Brain microvascular endothelial cell (primary cell): ENCODE results near the gene NDRG3.

Experiments
- DNase-seq: peaks from one replicate; pipeline ENCODE4 v3.0.0-alpha.2; 2020
- H3K27ac ChIP-seq: fragments of 250-450 bp; sonication (Bioruptor Pico); 2 replicates; pipeline ENCODE4 v1.5.1; 2020; ENCODE audit warnings: mild to moderate bottlenecking, moderate library complexity
- H3K27me3 ChIP-seq: fragments of 250-450 bp; sonication (Bioruptor Pico); replicated peaks from 2 replicates; pipeline ENCODE4 v1.5.1; 2020; ENCODE audit warnings: mild to moderate bottlenecking
- H3K36me3 ChIP-seq: fragments of 250-450 bp; sonication (Bioruptor Pico); replicated peaks from 2 replicates; pipeline ENCODE4 v1.5.1; 2020; ENCODE audit warnings: mild to moderate bottlenecking
- H3K4me3 ChIP-seq: 2 replicates; pipeline ENCODE4 v1.5.1; 2011; ENCODE audit warnings: low read depth, mild to moderate bottlenecking, control low read depth, low read length, moderate library complexity
- in situ Hi-C: cut with HindIII; loops from 2 replicates; pipeline ENCODE4 v1.10.0; 2017; ENCODE audit warnings: low sequenced_read_pairs, low pct_ligation_motif_present
- TF ChIP-seq, protein P1 (sequence below): IDR thresholded peaks from 2 replicates; pipeline ENCODE4 v1.5.1; 2011; ENCODE audit warnings: low read depth, mild to moderate bottlenecking, moderate library complexity, low read length, control low read depth, inconsistent platforms; ENCODE audit errors: missing control alignments

Gene NDRG3

DNA sequence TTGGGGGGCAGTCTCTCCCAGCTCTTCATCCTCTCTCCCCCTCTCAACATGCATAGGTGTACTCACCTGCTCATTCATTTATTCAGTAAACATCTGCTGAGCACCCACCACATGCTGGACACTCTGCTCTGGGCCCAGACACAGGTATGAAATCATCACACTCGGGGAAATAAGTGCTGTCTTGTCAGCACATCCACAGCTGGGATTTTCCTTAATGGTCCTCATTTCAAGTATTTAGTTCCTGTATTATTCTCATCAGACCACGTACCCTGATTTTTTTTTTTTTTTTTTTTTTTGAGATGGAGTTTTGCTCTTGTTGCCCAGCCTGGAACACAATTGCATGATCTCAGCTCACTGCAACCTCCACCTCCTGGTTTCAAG, 121.0 kb downstream of the NDRG3 start:
- DNase-seq: no peak
- Histone ChIP-seq H3K36me3 (no peaks in the 10 kb centered on the region), H3K27me3 (no peaks in the 10 kb centered on the region), H3K4me3 (no peak overlapping the region), H3K27ac (no peak overlapping the region)
- TF ChIP-seq, protein P1, sequence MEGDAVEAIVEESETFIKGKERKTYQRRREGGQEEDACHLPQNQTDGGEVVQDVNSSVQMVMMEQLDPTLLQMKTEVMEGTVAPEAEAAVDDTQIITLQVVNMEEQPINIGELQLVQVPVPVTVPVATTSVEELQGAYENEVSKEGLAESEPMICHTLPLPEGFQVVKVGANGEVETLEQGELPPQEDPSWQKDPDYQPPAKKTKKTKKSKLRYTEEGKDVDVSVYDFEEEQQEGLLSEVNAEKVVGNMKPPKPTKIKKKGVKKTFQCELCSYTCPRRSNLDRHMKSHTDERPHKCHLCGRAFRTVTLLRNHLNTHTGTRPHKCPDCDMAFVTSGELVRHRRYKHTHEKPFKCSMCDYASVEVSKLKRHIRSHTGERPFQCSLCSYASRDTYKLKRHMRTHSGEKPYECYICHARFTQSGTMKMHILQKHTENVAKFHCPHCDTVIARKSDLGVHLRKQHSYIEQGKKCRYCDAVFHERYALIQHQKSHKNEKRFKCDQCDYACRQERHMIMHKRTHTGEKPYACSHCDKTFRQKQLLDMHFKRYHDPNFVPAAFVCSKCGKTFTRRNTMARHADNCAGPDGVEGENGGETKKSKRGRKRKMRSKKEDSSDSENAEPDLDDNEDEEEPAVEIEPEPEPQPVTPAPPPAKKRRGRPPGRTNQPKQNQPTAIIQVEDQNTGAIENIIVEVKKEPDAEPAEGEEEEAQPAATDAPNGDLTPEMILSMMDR: no peak
- in situ Hi-C loops: no loop called here

DNA sequence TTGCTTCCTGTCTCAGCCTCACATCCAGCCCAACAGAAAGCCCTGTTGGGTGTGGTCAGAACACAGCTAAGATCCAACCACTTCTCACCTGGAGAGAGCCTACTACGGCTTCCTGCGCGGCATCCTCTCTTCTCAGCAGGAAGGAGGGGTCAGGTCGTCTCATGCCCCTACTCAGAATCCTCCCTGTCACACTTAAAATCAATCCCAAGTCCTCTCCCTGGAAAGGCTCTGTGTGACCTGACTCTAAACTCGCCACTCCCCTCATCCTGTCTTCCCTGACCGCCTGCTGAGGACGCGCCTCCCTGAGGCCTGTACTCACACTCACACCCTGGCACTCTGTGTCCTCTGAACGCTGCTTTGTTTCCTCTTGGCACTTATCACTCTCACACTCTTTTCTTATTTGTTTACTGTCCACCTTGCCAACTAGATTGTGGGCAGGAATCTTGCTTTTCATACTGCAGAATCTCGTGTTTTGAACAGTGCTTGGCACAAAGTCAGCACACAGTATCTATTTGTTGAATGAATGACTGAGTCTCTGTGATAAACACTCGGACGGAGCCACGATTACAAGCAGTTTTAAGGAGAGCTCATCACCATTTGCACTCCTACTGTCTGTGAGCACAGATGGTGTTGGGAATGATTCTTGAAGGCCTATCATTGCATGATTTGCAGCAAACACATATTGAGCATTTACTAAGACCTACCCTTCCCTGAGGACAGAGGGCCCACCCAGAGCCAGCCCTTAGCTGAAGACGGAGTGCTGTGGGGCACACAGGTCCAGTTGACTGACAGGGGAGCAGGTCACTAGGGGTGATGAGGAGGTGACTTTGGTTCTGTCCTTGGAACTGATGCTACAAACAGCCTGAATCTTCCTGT, 121.6 kb downstream of the NDRG3 start:
- in situ Hi-C loops: no loop called here
- no peak overlapping the region for H3K27ac ChIP-seq
- TF ChIP-seq, protein P1: no peak
- no peak for DNase-seq
- H3K27me3 ChIP-seq: no peaks in the 10 kb centered on the region
- H3K4me3 ChIP-seq: no peak overlapping the region
- no peaks in the 10 kb centered on the region for H3K36me3 ChIP-seq

DNA sequence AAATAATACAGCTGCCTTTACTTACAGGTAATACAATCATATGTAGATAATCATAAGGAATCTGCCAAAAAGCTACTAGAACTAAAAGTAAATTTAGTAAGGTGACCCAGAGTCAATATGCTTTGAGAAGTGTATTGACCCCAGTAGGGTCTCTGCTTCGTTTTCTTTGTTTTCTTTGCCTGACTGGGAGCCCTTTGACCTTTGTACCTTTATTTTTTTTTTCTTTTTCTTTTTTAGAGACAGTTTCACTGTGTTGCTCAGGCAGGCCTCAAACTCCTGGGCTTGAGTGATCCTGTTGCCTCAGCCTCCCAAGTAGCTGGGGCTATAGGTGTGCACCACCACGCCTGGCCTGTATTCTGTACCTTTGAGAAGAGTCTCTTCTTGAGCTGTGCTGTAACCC, 122.4 kb downstream of the NDRG3 start:
- no peak overlapping the region for H3K4me3 ChIP-seq
- no peaks in the 10 kb centered on the region for H3K27me3 ChIP-seq
- no peak overlapping the region for H3K27ac ChIP-seq
- no peak for DNase-seq
- TF ChIP-seq, protein P1: no peak
- H3K36me3 ChIP-seq: no peaks in the 10 kb centered on the region
- in situ Hi-C loops: no loop called here

DNA sequence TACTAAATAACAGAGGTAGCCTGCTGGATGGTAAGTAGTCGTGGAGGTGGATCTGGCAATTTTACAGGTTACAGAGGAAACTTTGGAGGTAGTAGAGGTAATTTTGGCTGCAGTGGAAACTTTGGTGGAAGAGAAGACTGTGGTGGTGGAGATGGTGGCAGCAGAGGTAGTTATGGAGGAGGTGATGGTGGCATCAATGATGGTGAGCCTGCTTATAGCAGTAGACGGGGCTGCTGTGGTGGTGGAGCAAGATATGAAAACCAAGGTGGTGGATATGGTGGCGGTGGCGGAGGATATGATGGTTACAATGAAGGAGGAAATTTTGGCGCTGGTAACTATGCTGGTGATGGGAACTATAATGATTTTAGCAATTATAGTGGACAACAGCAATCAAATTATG, 125.0 kb downstream of the NDRG3 start:
- no peak for DNase-seq
- no peak overlapping the region for H3K4me3 ChIP-seq
- no peaks in the 10 kb centered on the region for H3K27me3 ChIP-seq
- in situ Hi-C loops: no loop called here
- no peak overlapping the region for H3K27ac ChIP-seq
- no peaks in the 10 kb centered on the region for H3K36me3 ChIP-seq
- TF ChIP-seq, protein P1: no peak

DNA sequence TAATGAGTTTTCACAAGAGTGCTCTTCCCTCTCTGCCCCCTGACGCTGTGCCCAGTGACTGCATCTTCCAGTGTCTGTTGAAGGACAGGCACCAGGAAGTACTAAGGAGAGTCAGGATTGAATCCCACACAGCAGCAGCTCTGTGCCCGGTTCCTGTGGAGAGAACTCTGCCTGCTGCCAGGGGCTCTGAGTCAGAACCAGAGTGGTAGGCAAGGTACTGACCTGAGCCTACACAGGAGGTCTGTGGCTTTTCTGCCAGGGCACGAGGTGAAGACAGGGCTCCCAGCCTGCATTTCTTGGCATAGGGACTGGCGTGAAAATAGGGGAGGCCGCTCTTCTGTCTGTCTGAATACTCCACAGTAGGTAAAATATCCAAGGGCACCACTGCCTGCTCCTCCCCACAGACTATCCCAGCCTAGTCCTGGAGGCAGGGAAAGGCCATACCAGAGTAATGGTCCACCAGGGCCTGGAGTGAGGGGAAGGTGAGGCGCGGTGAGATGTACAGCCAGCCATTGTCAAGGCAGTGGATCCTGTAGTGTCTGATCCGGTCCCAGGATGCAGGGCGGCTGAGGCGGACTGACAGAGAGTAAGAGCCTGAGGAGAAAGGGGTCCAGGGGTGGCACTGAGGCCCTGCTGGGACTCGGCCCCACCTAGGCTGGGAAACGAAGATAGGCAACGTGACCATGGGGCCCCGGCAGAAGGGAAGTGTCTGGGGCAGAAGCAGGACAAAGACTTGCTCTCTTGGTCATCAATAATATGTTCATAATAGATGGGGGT, 130.9 kb downstream of the NDRG3 start:
- DNase-seq: no peak
- Histone ChIP-seq H3K27ac (no peak overlapping the region), H3K36me3 (peaks cover 38% of the 10 kb centered on the region), H3K27me3 (no peaks in the 10 kb centered on the region), H3K4me3 (no peak overlapping the region)
- TF ChIP-seq, protein P1: no peak
- in situ Hi-C loops: no loop called here
